Measurements from ENCODE around the gene GALNTL6. TPM values are rescaled to one million over a fixed set of nuclear protein-coding genes. Genes with fewer than 3 reads are reported as not detected.

Gene GALNTL6
- total RNA-seq, 4 donors from 2014 or later = not detected

DNA sequence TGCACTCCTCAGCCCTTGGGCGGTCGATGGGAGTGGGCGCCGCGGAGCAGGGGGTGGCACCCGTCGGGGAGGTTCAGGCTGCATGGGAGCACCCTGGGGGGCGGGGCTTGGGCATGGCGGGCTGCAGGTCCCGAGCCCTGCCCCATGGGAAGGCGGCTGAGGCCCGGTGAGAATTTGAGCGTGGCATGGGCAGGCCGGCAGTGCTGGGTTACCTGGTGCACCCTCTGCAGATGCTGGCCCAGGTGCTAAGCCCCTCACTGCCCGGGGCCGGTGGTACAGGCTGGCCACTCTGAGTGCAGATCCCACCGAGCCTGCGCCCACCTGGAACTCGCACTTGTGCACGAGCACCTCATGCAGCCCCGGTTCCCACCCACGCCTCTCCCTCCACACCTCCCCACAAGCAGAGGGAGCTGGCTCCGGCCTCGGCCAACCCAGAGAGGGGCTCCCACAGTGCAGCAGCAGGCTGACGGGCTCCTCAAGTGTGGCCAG is 556.3 kb downstream of the GALNTL6 start:
- TF ChIP-seq, protein P1, sequence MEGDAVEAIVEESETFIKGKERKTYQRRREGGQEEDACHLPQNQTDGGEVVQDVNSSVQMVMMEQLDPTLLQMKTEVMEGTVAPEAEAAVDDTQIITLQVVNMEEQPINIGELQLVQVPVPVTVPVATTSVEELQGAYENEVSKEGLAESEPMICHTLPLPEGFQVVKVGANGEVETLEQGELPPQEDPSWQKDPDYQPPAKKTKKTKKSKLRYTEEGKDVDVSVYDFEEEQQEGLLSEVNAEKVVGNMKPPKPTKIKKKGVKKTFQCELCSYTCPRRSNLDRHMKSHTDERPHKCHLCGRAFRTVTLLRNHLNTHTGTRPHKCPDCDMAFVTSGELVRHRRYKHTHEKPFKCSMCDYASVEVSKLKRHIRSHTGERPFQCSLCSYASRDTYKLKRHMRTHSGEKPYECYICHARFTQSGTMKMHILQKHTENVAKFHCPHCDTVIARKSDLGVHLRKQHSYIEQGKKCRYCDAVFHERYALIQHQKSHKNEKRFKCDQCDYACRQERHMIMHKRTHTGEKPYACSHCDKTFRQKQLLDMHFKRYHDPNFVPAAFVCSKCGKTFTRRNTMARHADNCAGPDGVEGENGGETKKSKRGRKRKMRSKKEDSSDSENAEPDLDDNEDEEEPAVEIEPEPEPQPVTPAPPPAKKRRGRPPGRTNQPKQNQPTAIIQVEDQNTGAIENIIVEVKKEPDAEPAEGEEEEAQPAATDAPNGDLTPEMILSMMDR (IDR thresholded peaks at IDR 0.05; ENCODE audit: low read depth) = no peak

DNA sequence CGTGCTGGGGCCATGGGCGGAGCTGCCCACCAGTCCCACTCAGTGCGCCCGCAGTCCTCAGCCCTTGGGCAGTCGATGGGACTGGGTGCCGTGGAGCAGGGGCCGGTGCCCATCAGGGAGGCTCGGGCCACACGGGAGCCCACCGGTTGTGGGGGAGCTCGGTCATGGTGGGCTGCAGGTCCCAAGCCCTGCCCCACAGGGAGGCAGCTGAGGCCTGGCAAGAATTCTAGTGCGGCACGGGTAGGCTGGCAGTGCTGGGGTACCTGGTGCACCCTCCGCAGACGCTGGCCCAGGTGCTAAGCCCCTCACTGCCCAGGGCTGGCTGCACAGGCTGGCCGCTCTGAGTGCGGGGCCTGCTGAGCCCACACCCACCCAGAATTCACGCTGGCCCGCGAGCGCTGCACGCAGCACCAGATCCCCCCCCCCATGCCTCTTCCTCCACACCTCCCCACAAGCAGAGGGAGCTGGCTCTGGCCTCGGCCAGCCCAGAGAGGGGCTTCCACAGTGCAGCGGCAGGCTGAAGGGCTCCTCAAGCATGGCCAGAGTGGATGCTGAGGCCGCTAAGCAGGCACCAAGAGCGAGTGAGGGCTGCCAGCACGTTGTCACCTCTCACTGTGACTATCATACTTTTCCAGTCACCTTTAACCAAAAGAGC is 564.4 kb downstream of the GALNTL6 start:
- TF ChIP-seq, protein P1 (IDR thresholded peaks at IDR 0.05; ENCODE audit: low read depth) = no peak

DNA sequence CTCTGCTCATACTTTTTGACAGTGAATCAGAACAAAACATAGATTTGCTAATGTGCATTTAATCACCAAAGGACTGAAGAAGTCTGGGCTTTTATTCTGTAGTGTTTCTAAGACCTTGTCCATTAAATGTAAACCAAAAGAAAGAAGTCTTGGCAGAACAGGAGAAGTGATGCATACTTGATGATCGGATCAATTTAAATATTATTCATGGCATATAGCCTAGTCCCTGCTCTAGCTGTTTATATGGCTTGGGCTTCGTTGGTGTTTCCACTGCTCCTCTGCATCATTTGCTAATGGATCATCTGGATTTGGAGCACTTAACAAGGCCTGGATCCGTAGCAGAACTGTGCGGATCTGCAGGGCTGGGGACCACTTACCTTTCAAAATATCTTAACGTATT is 566.6 kb downstream of the GALNTL6 start:
- TF ChIP-seq, protein P1 (IDR thresholded peaks at IDR 0.05; ENCODE audit: low read depth) = no peak

DNA sequence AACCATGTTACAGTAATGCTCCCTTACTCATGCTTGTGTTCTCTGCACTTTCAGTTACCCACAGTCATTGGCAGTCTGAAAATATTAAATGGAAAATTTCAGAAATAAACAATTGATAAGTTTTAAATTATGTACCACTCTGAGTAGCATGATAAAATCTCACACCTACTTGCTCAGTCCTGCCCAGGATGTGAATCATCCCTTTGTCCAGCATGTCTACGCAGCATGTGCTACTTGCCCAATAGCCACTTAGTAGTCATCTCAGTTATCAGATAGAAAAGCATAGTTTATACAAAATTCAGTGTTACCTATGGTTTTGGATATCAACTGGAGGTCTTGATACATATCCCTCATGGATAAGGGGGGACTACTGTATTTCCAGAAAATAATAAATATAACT is 577.1 kb downstream of the GALNTL6 start:
- TF ChIP-seq, protein P1 (IDR thresholded peaks at IDR 0.05; ENCODE audit: low read depth) = no peak

DNA sequence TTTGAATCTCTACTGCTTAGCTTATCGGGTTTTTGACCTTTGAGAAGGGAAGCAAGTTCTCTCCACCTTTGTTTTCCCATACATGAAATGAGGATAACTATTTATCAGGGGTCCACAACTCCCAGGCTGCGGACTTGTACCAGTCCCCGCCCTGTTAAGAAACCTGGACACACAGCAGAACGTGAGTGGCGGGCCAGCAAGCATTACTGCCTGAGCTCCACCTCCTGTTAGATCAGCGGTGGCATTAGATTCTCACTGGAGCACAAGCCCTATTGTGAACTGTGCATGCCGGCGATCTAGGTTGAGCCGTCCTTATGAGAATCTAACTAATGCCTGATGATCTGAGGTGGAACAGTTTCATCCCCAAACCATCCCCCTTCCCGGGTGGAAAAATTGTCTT is 579.5 kb downstream of the GALNTL6 start:
- TF ChIP-seq, protein P1 (IDR thresholded peaks at IDR 0.05; ENCODE audit: low read depth) = no peak

DNA sequence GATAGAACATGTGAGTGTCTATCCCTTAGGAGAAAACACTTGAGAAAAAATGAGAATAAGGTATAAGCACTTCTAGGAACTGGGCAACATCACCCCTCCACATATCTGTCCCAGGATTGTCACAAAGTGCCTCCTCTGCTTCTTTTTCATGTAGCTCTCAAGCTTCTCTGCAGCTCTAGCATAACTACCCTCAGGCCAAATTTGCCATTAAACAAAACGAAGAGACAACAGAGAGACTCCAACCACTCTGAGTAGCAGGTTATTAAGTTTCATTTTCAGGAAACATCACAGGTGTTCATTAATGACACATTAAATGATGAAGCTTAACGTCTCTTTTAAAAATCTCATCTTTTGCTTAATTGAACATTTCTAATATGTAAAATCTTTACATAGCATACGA is 580.0 kb downstream of the GALNTL6 start:
- TF ChIP-seq, protein P1 (IDR thresholded peaks at IDR 0.05; ENCODE audit: low read depth) = no peak

DNA sequence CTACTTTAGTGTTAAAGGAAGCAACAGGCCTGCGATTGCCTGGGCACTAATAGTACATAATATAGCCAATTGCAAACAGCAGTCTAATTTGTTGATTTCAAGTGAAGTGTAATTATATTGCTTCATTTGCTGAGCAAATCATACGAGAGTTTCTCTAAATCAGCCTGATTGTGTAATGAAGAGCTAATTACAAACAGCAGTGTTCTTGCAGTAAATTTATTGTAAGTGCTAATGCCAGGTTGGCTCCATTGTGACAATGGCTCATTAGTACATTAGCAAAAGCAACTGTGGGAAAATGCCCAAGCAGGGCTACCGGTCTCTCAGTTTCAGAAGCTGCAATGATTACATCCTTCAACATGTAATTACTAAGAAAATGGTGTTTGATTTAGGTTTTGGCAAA is 591.5 kb downstream of the GALNTL6 start:
- TF ChIP-seq, protein P1 (IDR thresholded peaks at IDR 0.05; ENCODE audit: low read depth) = no peak
